GM12878 (cell line): Measurements from ENCODE around the gene CDO1. TPM values are rescaled to one million over a fixed set of nuclear protein-coding genes. Genes with fewer than 3 reads are reported as not detected.

Experiments used
- ATAC-seq: fragments of 200-7000 bp; cut with Tn5 transposase; 3 replicates; pipeline ENCODE4 v1.9.1; 2020; ENCODE audit warnings: mild to moderate bottlenecking, moderate library complexity
- Bru-seq: library from RNA; stranded (reverse); fragments of 400-500 nt; gene quantifications from one replicate; lab custom pipeline; 2021; lab: Mats Ljungman, UMichigan
- BruChase-seq, 2 experiments: library from RNA; stranded (reverse); fragments of 400-500 nt; gene quantifications; one replicate each; lab custom pipeline; 2021; lab: Mats Ljungman, UMichigan
- BruUV-seq: library from RNA; stranded (reverse); fragments of 400-500 nt; replicated peaks from 2 replicates; lab custom pipeline; 2021; lab: Mats Ljungman, UMichigan
- CTCF ChIA-PET: fragments of 300-600 bp; sonication (Branson Sonifier 250); formaldehyde crosslinking; extraction: SDS; loops from one replicate; lab custom pipeline; 2021; ENCODE audit warnings: inconsistent platforms; lab: Yijun Ruan, JAX
- POLR2A ChIA-PET: fragments of 350-600 bp; formaldehyde crosslinking; extraction: SDS; loops from one replicate; lab custom pipeline; 2021; ENCODE audit warnings: inconsistent platforms; lab: Charles Lee
- RAD21 ChIA-PET: fragments of 300-600 bp; sonication (Branson Sonifier 250); formaldehyde crosslinking; loops from one replicate; lab custom pipeline; 2023; ENCODE audit warnings: antibody characterized with exemption; ENCODE audit not compliant: unreplicated experiment; lab: Charles Lee
- SMC1A ChIA-PET: fragments of 300-600 bp; sonication (Branson Sonifier 250); formaldehyde crosslinking; loops from one replicate; lab custom pipeline; 2023; ENCODE audit not compliant: unreplicated experiment, uncharacterized antibody; lab: Charles Lee
- DNase-seq: peaks from one replicate; pipeline ENCODE4 v3.0.0-alpha.2; 2011; ENCODE audit warnings: low read depth, low spot score
- FAIRE-seq: peaks from 3 replicates; lab custom pipeline; 2011; peaks lifted over from hg19 to GRCh38; lab: Jason Lieb, UNC
- H2AFZ ChIP-seq: 2 replicates; pipeline ENCODE4 v1.6.0; 2011; ENCODE audit warnings: low read depth, low read length, control low read depth; ENCODE audit not compliant: control insufficient read depth
- H3K27ac ChIP-seq: 2 replicates; pipeline ENCODE4 v1.5.1; 2011; ENCODE audit warnings: control low read depth; ENCODE audit not compliant: control insufficient read depth, insufficient read depth
- H3K27me3 ChIP-seq, 2 experiments: replicated peaks in 1 of 2; 2 replicates each; pipeline versions ENCODE4 v1.6.0 to v1.6.1; 2011; ENCODE audit warnings: low read length in 1 of 2; ENCODE audit not compliant: control insufficient read depth in 2 of 2, insufficient read depth in 2 of 2
- H3K36me3 ChIP-seq, 2 experiments: 2 replicates each; pipeline ENCODE4 v1.5.1; 2011; ENCODE audit warnings: low read length in 1 of 2; ENCODE audit not compliant: control insufficient read depth in 2 of 2, insufficient read depth in 2 of 2
- H3K4me1 ChIP-seq: 2 replicates; pipeline ENCODE4 v1.6.1; 2011; ENCODE audit warnings: mild to moderate bottlenecking, low read length, moderate library complexity, mixed read lengths; ENCODE audit not compliant: control insufficient read depth, insufficient read depth
- H3K4me2 ChIP-seq: 2 replicates; pipeline ENCODE4 v1.6.0; 2011; ENCODE audit warnings: control low read depth; ENCODE audit not compliant: control insufficient read depth, insufficient read depth
- H3K4me3 ChIP-seq: fragments of 200-600 bp; sonication (generic); 2 replicates; pipeline ENCODE4 v1.5.1; 2016
- H3K79me2 ChIP-seq: 2 replicates; pipeline ENCODE4 v1.6.0; 2011; ENCODE audit warnings: low read length; ENCODE audit not compliant: control insufficient read depth, insufficient read depth
- H3K9ac ChIP-seq: 2 replicates; pipeline ENCODE4 v1.8.0; 2011; ENCODE audit warnings: low read length, control low read depth, mixed read lengths; ENCODE audit not compliant: control insufficient read depth, insufficient read depth
- H3K9me3 ChIP-seq: replicated peaks from 3 replicates; pipeline ENCODE4 v1.5.1; 2011; ENCODE audit warnings: mild to moderate bottlenecking, low read length; ENCODE audit not compliant: control insufficient read depth, insufficient read depth
- H4K20me1 ChIP-seq: 2 replicates; pipeline ENCODE4 v1.6.0; 2011; ENCODE audit not compliant: control insufficient read depth, insufficient read depth
- ETV6 ChIP-seq, 2 experiments: fragments of 450-650 bp in 1 of 2; IDR thresholded peaks in 1 of 2; conservative IDR thresholded peaks in 1 of 2; 2 replicates each; pipeline ENCODE4 v1.6.1; 2014; ENCODE audit warnings: antibody characterized with exemption in 1 of 2, borderline replicate concordance in 1 of 2, low read depth in 1 of 2, mild to moderate bottlenecking in 1 of 2, moderate library complexity in 1 of 2
- HDAC6 ChIP-seq: fragments of 200-600 bp; sonication (generic); IDR thresholded peaks from one replicate; pipeline ENCODE4 v1.8.0; 2017; ENCODE audit warnings: antibody characterized with exemption; ENCODE audit not compliant: unreplicated experiment
- JUNB ChIP-seq: IDR thresholded peaks from 2 replicates; pipeline ENCODE4 v1.6.1; 2016; ENCODE audit warnings: antibody characterized with exemption, mild to moderate bottlenecking
- NR2C2 ChIP-seq: IDR thresholded peaks from 2 replicates; pipeline ENCODE4 v1.6.1; 2011; ENCODE audit warnings: borderline replicate concordance, low read depth; ENCODE audit not compliant: control insufficient read depth, insufficient read length
- PML ChIP-seq: IDR thresholded peaks from 2 replicates; pipeline ENCODE4 v1.6.1; 2012; ENCODE audit warnings: low read length, inconsistent platforms
- STAT1 ChIP-seq: fragments of 450-650 bp; conservative IDR thresholded peaks from 2 replicates; pipeline ENCODE4 v1.6.1; 2014; ENCODE audit warnings: antibody characterized with exemption, mild to moderate bottlenecking
- STAT3 ChIP-seq: IDR thresholded peaks from 2 replicates; pipeline ENCODE4 v1.6.1; 2011; ENCODE audit warnings: low read depth, low read length, improper control_type of control experiment
- TCF12 ChIP-seq: IDR thresholded peaks from 2 replicates; pipeline ENCODE4 v1.6.1; 2011; ENCODE audit warnings: low read depth, mild to moderate bottlenecking, low read length
- ZNF687 ChIP-seq: fragments of 450-650 bp; IDR thresholded peaks from 2 replicates; pipeline ENCODE4 v1.6.1; 2017; ENCODE audit warnings: mild to moderate bottlenecking, moderate library complexity
- WGBS: methylation state at CpG from one replicate; pipeline ENCODE4 v1.1.6; 2016; ENCODE audit warnings: low lambda C conversion rate; ENCODE audit not compliant: insufficient replicate concordance, insufficient coverage; ENCODE audit errors: missing lambda C conversion rate; 5-methylcytosine and 5-hydroxymethylcytosine counted together
- in situ Hi-C: fragments of 300-500 bp; cut with MboI; formaldehyde crosslinking; loops from 9 replicates; pipeline ENCODE4 v1.14.3; 2018; ENCODE audit warnings: mixed read lengths
- intact Hi-C: fragments of 100-400 bp; cut with micrococcal nuclease; formaldehyde crosslinking; loops from one replicate; pipeline ENCODE4 v1.14.2; 2022; ENCODE audit not compliant: unreplicated experiment
- long read RNA-seq, 2 experiments: library from polyadenylated mRNA; unstranded; transcript quantifications; one replicate each; pipeline ENCODE4 v2.0.0, GENCODE V29; 2019 to 2020
- polyA minus RNA-seq, 3 experiments: library from RNA; depleted of rRNA, polyadenylated mRNA; stranded (reverse); fragments of >200 nt; gene quantifications; 2 replicates each; pipeline ENCODE4 v1.2.3, GENCODE V29; 2011
- polyA plus RNA-seq, 11 experiments: library from polyadenylated mRNA; depleted of rRNA in 4 of 11; unstranded in 6 of 11; stranded (reverse) in 5 of 11; fragments of >200 nt; fragmentation: Nextera tagmentation in 4 of 11; fragmentation: Illumina TruSeq in 1 of 11; extraction: Ambion mirVana in 4 of 11; extraction: Trizol in 1 of 11; gene quantifications; 1 replicate in 1 of 11; 2 replicates in 10 of 11; pipeline versions ENCODE4 v1.2.1 to v1.2.3, GENCODE V29; 2011 to 2016; ENCODE audit warnings: inconsistent platforms in 2 of 11, missing spikeins in 2 of 11, low read depth in 1 of 11
- total RNA-seq, 4 experiments: library from RNA; depleted of rRNA in 3 of 4; stranded (reverse); fragments of >200 nt in 3 of 4; fragmentation: Illumina TruSeq in 1 of 4; extraction: Trizol in 1 of 4; gene quantifications; 2 replicates each; pipeline versions ENCODE4 v1.2.1 to v1.2.3, GENCODE V29; 2013 to 2021

CDO1 gene
- not detected in 2 replicates for total RNA-seq (2013; cell fraction: nucleolus; rRNA removed)
- total RNA-seq (2014; rRNA removed): not detected in 2 replicates
- total RNA-seq (2014; rRNA removed; fragmentation: Illumina TruSeq; extraction: Trizol): not detected in 2 replicates
- total RNA-seq (2021): not detected in 2 replicates
- polyA plus RNA-seq (2011; ENCODE audit: low read depth): not detected
- not detected in 2 replicates for polyA plus RNA-seq (2011; rRNA removed)
- not detected in 2 replicates for polyA plus RNA-seq (2011; cell fraction: cytosol; rRNA removed)
- 0.18 TPM in 1 of 2 replicates, not detected in the other for polyA plus RNA-seq (2011; cell fraction: nucleus; rRNA removed)
- not detected in 2 replicates for polyA plus RNA-seq (2012)
- polyA plus RNA-seq (2014; fragmentation: Illumina TruSeq; extraction: Trizol): not detected in 2 replicates
- under 1 TPM in 1 of 2 experiments, not detected in 1; 0.05 TPM for polyA plus RNA-seq (2014; fragmentation: Nextera tagmentation; extraction: Ambion mirVana)
- not detected in 2 replicates for polyA plus RNA-seq (2014; rRNA removed)
- not detected for polyA plus RNA-seq (2016; fragmentation: Nextera tagmentation; extraction: Ambion mirVana)
- not detected in 2 replicates for polyA minus RNA-seq (2011; rRNA and poly(A)+ RNA removed)
- polyA minus RNA-seq (2011; cell fraction: cytosol; rRNA and poly(A)+ RNA removed): not detected in 2 replicates
- not detected in 2 replicates for polyA minus RNA-seq (2011; cell fraction: nucleus; rRNA and poly(A)+ RNA removed)
- Bru-seq, nascent RNA: percentile 24 among the genes with signal in this experiment
- percentile 31 among the genes with signal in this experiment for BruChase-seq, experiment 1, labeled RNA remaining after a 6-hour chase
- BruChase-seq, experiment 2, labeled RNA remaining after a 2-hour chase: percentile 44 among the genes with signal in this experiment
- long read RNA-seq, experiment 1: 0 reads
- long read RNA-seq, experiment 2, partial matches to known transcripts: 0 of 1 reads
- long read RNA-seq, experiment 2, other reads (novel, unspliced or antisense): 1 of 1 reads

- 34% methylated on average over 52 of the region's 69 CpGs for WGBS
- H3K9ac ChIP-seq: no peak within 1 kb of the TSS
- H3K9me3 ChIP-seq: no peaks in the 10 kb centered on the region
- SMC1A ChIA-PET: no interaction called here
- H3K27me3 ChIP-seq: peaks cover 12 to 23% of the 10 kb centered on the region in 2 experiments
- no peaks in the 10 kb centered on the region for H4K20me1 ChIP-seq
- no peaks in the 10 kb centered on the region for H3K36me3 ChIP-seq
- ATAC-seq: peak; percentile 21; the same call in 2 of the 3 replicates
- POLR2A ChIA-PET: no interaction called here
- TF ChIP-seq HDAC6: peak; percentile 4
- no peak for TF ChIP-seq TCF12
- no peak for TF ChIP-seq ZNF687
- no peak for TF ChIP-seq NR2C2
- no peak for TF ChIP-seq PML
- no peak for TF ChIP-seq STAT1
- no peak for TF ChIP-seq JUNB
- no peak for TF ChIP-seq ETV6 (conservative IDR thresholded peaks at IDR 0.05 in 1 of 2, IDR thresholded peaks at IDR 0.05 in 1 of 2; ENCODE audit: borderline replicate concordance in 1 of 2, low read depth in 1 of 2)
- no peak for TF ChIP-seq STAT3
- H3K4me3 ChIP-seq: no peak within 1 kb of the TSS
- RAD21 ChIA-PET: no interaction called here
- intact Hi-C loops: no loop called here
- H3K4me1 ChIP-seq: no peaks in the 10 kb centered on the region
- FAIRE-seq: no peak
- no peak for DNase-seq
- no TSS peak for BruUV-seq
- H2AFZ ChIP-seq: no peak within 1 kb of the TSS; the same call in 1 of the 2 replicates
- H3K4me2 ChIP-seq: peak within 1 kb of the TSS; percentile 15
- in situ Hi-C loops: no loop called here
- no peak within 1 kb of the TSS for H3K27ac ChIP-seq
- CTCF ChIA-PET: no interaction called here
- H3K79me2 ChIP-seq: no peaks in the 10 kb centered on the region
Measured at GRCh38 chr5:115816226-115817081, at the start of gene CDO1. Gene CDO1, minus strand, starts transcription at chr5:115816659. Its CDS starts 262 bp downstream, at chr5:115816397.
